Measurements from ENCODE around the gene PLEKHM1.
"Not testable (repeated sequence)": the region's sequence is repeated elsewhere in the genome, so short reads cannot be mapped to it uniquely, and the experiment has no call there.

PLEKHM1 gene

GRCh38 chr17:45490615-45491433, at the start of gene PLEKHM1:
PLEKHM1 (minus strand) TSS chr17:45490721; CDS start chr17:45482484, 8,237 bp downstream.
- peak; percentile 82 for DNase-seq (ENCODE audit: low spot score)

GRCh38 chr17:45538168-45538567, 47.6 kb upstream of the PLEKHM1 start:
- not testable (repeated sequence) for DNase-seq (ENCODE audit: low spot score)

- not testable (repeated sequence) for DNase-seq (ENCODE audit: low spot score)
Measured at GRCh38 chr17:45506072-45506471, 15.6 kb upstream of the PLEKHM1 start.

GRCh38 chr17:45505183-45505582, 14.7 kb upstream of the PLEKHM1 start:
- not testable (repeated sequence) for DNase-seq (ENCODE audit: low spot score)

- DNase-seq (ENCODE audit: low spot score): not testable (repeated sequence)
Measured at GRCh38 chr17:45501092-45501707, 10.7 kb upstream of the PLEKHM1 start.

GRCh38 chr17:45500478-45500877, 10.0 kb upstream of the PLEKHM1 start:
- DNase-seq (ENCODE audit: low spot score): not testable (repeated sequence)

GRCh38 chr17:45499208-45499607, 8.7 kb upstream of the PLEKHM1 start:
- DNase-seq (ENCODE audit: low spot score): not testable (repeated sequence)

- not testable (repeated sequence) for DNase-seq (ENCODE audit: low spot score)
Measured at GRCh38 chr17:45498377-45498776, 7.9 kb upstream of the PLEKHM1 start.

GRCh38 chr17:45497449-45497848, 6.9 kb upstream of the PLEKHM1 start:
- DNase-seq (ENCODE audit: low spot score): not testable (repeated sequence)

- not testable (repeated sequence) for DNase-seq (ENCODE audit: low spot score)
Measured at GRCh38 chr17:45496507-45496906, 6.0 kb upstream of the PLEKHM1 start.

- not testable (repeated sequence) for DNase-seq (ENCODE audit: low spot score)
Measured at GRCh38 chr17:45494556-45494955, 4.0 kb upstream of the PLEKHM1 start.

GRCh38 chr17:45492156-45492555, 1.6 kb upstream of the PLEKHM1 start:
- DNase-seq (ENCODE audit: low spot score): not testable (repeated sequence)

- not testable (repeated sequence) for DNase-seq (ENCODE audit: low spot score)
Measured at GRCh38 chr17:45490198-45490597, 323 bp downstream of the PLEKHM1 start.

- not testable (repeated sequence) for DNase-seq (ENCODE audit: low spot score)
Measured at GRCh38 chr17:45487704-45488103, 2.8 kb downstream of the PLEKHM1 start.

GRCh38 chr17:45483591-45484216, 6.8 kb downstream of the PLEKHM1 start:
- not testable (repeated sequence) for DNase-seq (ENCODE audit: low spot score)

GRCh38 chr17:45483177-45483576, 7.3 kb downstream of the PLEKHM1 start:
- not testable (repeated sequence) for DNase-seq (ENCODE audit: low spot score)

GRCh38 chr17:45482317-45482716, 8.2 kb downstream of the PLEKHM1 start:
- not testable (repeated sequence) for DNase-seq (ENCODE audit: low spot score)

GRCh38 chr17:45475436-45475835, 15.1 kb downstream of the PLEKHM1 start:
- not testable (repeated sequence) for DNase-seq (ENCODE audit: low spot score)

GRCh38 chr17:45472249-45472648, 18.3 kb downstream of the PLEKHM1 start:
- DNase-seq (ENCODE audit: low spot score): not testable (repeated sequence)

GRCh38 chr17:45469204-45469563, 21.3 kb downstream of the PLEKHM1 start:
- DNase-seq (ENCODE audit: low spot score): not testable (repeated sequence)

- DNase-seq (ENCODE audit: low spot score): not testable (repeated sequence)
Measured at GRCh38 chr17:45468293-45469203, 22.0 kb downstream of the PLEKHM1 start.

Measured in germinal center (tissue), 1 donor.